Measurements from ENCODE around the gene PCYOX1L. TPM values are rescaled to one million over a fixed set of nuclear protein-coding genes. Genes with fewer than 3 reads are reported as not detected.

The PCYOX1L gene
- 10 to 100 TPM; 14.2 to 19.7 TPM for total RNA-seq

GRCh38 chr5:149357370-149358293 is at the start of gene PCYOX1L:
Gene PCYOX1L, plus strand, starts transcription at chr5:149358046. Its CDS starts 23 bp downstream, at chr5:149358069.
- DNase-seq (ENCODE audit: low spot score in 2 of 2) (peak; percentile 92 to 97), ATAC-seq (peak; percentile 99)
- Mint-ChIP-seq H3K27ac (peak within 1 kb of the TSS; percentile 92 to 95), H3K9me3 (no peaks in the 10 kb centered on the region), H3K36me3 (peaks cover 28 to 42% of the 10 kb centered on the region in 2 donors)

GRCh38 chr5:149309354-149309753 is 48.5 kb upstream of the PCYOX1L start:
- Mint-ChIP-seq H3K9me3 (no peaks in the 10 kb centered on the region), H3K27ac (no peak overlapping the region), H3K36me3 (no peaks in the 10 kb centered on the region)
- no peak for DNase-seq (ENCODE audit: low spot score in 2 of 2)
- no peak for ATAC-seq

GRCh38 chr5:149310488-149310887 is 47.4 kb upstream of the PCYOX1L start:
- DNase-seq (ENCODE audit: low spot score in 2 of 2) = no peak
- no peaks in the 10 kb centered on the region for H3K9me3 Mint-ChIP-seq
- ATAC-seq = no peak
- H3K27ac Mint-ChIP-seq = no peak overlapping the region
- no peaks in the 10 kb centered on the region for H3K36me3 Mint-ChIP-seq

- Mint-ChIP-seq H3K27ac (peak overlapping the region in 1 of 2 donors; percentile 73), H3K9me3 (no peaks in the 10 kb centered on the region), H3K36me3 (no peaks in the 10 kb centered on the region)
- ATAC-seq = no peak
- DNase-seq (ENCODE audit: low spot score in 2 of 2) = no peak
Measured at GRCh38 chr5:149310947-149311658, 46.7 kb upstream of the PCYOX1L start.

- no peak for ATAC-seq
- no peaks in the 10 kb centered on the region for H3K36me3 Mint-ChIP-seq
- no peaks in the 10 kb centered on the region for H3K9me3 Mint-ChIP-seq
- H3K27ac Mint-ChIP-seq = no peak overlapping the region
- no peak for DNase-seq (ENCODE audit: low spot score in 2 of 2)
Measured at GRCh38 chr5:149313151-149313841, 44.5 kb upstream of the PCYOX1L start.

GRCh38 chr5:149314571-149315111 is 43.2 kb upstream of the PCYOX1L start:
- no peak overlapping the region for H3K27ac Mint-ChIP-seq
- DNase-seq (ENCODE audit: low spot score in 2 of 2) (no peak), ATAC-seq (no peak)
- no peaks in the 10 kb centered on the region for H3K9me3 Mint-ChIP-seq
- H3K36me3 Mint-ChIP-seq = no peaks in the 10 kb centered on the region

- DNase-seq (ENCODE audit: low spot score in 2 of 2) (no peak), ATAC-seq (no peak)
- Mint-ChIP-seq H3K36me3 (no peaks in the 10 kb centered on the region), H3K9me3 (no peaks in the 10 kb centered on the region), H3K27ac (no peak overlapping the region)
Measured at GRCh38 chr5:149315753-149316152, 42.1 kb upstream of the PCYOX1L start.

GRCh38 chr5:149317281-149318048 is 40.4 kb upstream of the PCYOX1L start:
- peak; percentile 48 to 61 for ATAC-seq
- Mint-ChIP-seq H3K27ac (no peak overlapping the region), H3K36me3 (no peaks in the 10 kb centered on the region), H3K9me3 (no peaks in the 10 kb centered on the region)
- DNase-seq (ENCODE audit: low spot score in 2 of 2) = no peak

- DNase-seq (ENCODE audit: low spot score in 2 of 2) = no peak
Measured at GRCh38 chr5:149319174-149319573, 38.7 kb upstream of the PCYOX1L start.

GRCh38 chr5:149320791-149321330 is 37.0 kb upstream of the PCYOX1L start:
- ATAC-seq (no peak), DNase-seq (ENCODE audit: low spot score in 2 of 2) (no peak)
- H3K27ac Mint-ChIP-seq = no peak overlapping the region
- H3K9me3 Mint-ChIP-seq = no peaks in the 10 kb centered on the region
- H3K36me3 Mint-ChIP-seq = peaks cover 0 to 3% of the 10 kb centered on the region in 2 donors

More at GRCh38 chr5:149319174-149319573, 38.7 kb upstream of the PCYOX1L start:
- no peaks in the 10 kb centered on the region for H3K9me3 Mint-ChIP-seq
- H3K27ac Mint-ChIP-seq = peak overlapping the region in 1 of 2 donors; percentile 15
- no peaks in the 10 kb centered on the region for H3K36me3 Mint-ChIP-seq
- ATAC-seq = no peak

GRCh38 chr5:149322518-149322917 is 35.3 kb upstream of the PCYOX1L start:
- H3K36me3 Mint-ChIP-seq = peaks cover 0 to 5% of the 10 kb centered on the region in 2 donors
- ATAC-seq = no peak
- H3K9me3 Mint-ChIP-seq = peaks cover 0 to 2% of the 10 kb centered on the region in 2 donors
- peak overlapping the region in 1 of 2 donors; percentile 56 for H3K27ac Mint-ChIP-seq
- no peak for DNase-seq (ENCODE audit: low spot score in 2 of 2)

GRCh38 chr5:149323210-149323609 is 34.6 kb upstream of the PCYOX1L start:
- H3K27ac Mint-ChIP-seq = peak overlapping the region in 1 of 2 donors; percentile 61
- peaks cover 0 to 5% of the 10 kb centered on the region in 2 donors for H3K36me3 Mint-ChIP-seq
- H3K9me3 Mint-ChIP-seq = peaks cover 0 to 2% of the 10 kb centered on the region in 2 donors
- no peak for DNase-seq (ENCODE audit: low spot score in 2 of 2)
- no peak for ATAC-seq

GRCh38 chr5:149323621-149324205 is 34.1 kb upstream of the PCYOX1L start:
- DNase-seq (ENCODE audit: low spot score in 2 of 2) = no peak
- ATAC-seq = no peak
- Mint-ChIP-seq H3K36me3 (peaks cover 0 to 5% of the 10 kb centered on the region in 2 donors), H3K27ac (peak overlapping the region in 1 of 2 donors; percentile 61), H3K9me3 (peaks cover 0 to 2% of the 10 kb centered on the region in 2 donors)

- H3K36me3 Mint-ChIP-seq = peaks cover 0 to 5% of the 10 kb centered on the region in 2 donors
- ATAC-seq (no peak), DNase-seq (ENCODE audit: low spot score in 2 of 2) (no peak)
- H3K9me3 Mint-ChIP-seq = peaks cover 0 to 2% of the 10 kb centered on the region in 2 donors
- H3K27ac Mint-ChIP-seq = peak overlapping the region in 1 of 2 donors; percentile 19
Measured at GRCh38 chr5:149324641-149325040, 33.2 kb upstream of the PCYOX1L start.

- Mint-ChIP-seq H3K27ac (peak overlapping the region; percentile 19 to 27), H3K36me3 (peaks cover 0 to 5% of the 10 kb centered on the region in 2 donors), H3K9me3 (peaks cover 0 to 2% of the 10 kb centered on the region in 2 donors)
- DNase-seq (ENCODE audit: low spot score in 2 of 2) = no peak
- ATAC-seq = no peak
Measured at GRCh38 chr5:149325166-149325735, 32.6 kb upstream of the PCYOX1L start.

All from activated naive CD4-positive, alpha-beta T cell treated with anti-CD3 and anti-CD28 coated beads, Interleukin-2, amount 50 U/mL, for 72 hours (primary cell).